Mammary epithelial cell (primary cell): ENCODE data around the gene HDAC4.

Experiments
- EZH2 ChIP-seq: IDR thresholded peaks from 2 replicates; pipeline ENCODE4 v1.6.1; 2012; ENCODE audit warnings: low read length, inconsistent platforms, borderline replicate concordance
- TF ChIP-seq, protein P1 (sequence below), 2 donors: IDR thresholded peaks in 1 of 2; conservative IDR thresholded peaks in 1 of 2; 2 replicates each; pipeline ENCODE4 v1.5.1; 2011 to 2012; ENCODE audit warnings: inconsistent platforms in 2 of 2, low read length in 2 of 2, mild to moderate bottlenecking in 2 of 2, control low read depth in 1 of 2, low read depth in 1 of 2; ENCODE audit not compliant: insufficient read depth in 1 of 2; ENCODE audit errors: extremely low read depth in 1 of 2

- TF ChIP-seq, protein P1, sequence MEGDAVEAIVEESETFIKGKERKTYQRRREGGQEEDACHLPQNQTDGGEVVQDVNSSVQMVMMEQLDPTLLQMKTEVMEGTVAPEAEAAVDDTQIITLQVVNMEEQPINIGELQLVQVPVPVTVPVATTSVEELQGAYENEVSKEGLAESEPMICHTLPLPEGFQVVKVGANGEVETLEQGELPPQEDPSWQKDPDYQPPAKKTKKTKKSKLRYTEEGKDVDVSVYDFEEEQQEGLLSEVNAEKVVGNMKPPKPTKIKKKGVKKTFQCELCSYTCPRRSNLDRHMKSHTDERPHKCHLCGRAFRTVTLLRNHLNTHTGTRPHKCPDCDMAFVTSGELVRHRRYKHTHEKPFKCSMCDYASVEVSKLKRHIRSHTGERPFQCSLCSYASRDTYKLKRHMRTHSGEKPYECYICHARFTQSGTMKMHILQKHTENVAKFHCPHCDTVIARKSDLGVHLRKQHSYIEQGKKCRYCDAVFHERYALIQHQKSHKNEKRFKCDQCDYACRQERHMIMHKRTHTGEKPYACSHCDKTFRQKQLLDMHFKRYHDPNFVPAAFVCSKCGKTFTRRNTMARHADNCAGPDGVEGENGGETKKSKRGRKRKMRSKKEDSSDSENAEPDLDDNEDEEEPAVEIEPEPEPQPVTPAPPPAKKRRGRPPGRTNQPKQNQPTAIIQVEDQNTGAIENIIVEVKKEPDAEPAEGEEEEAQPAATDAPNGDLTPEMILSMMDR (conservative IDR thresholded peaks at IDR 0.05 in 1 of 2, IDR thresholded peaks at IDR 0.05 in 1 of 2; ENCODE audit: extremely low read depth in 1 of 2, insufficient read depth in 1 of 2, low read depth in 1 of 2, low read length in 2 of 2), result no peak
- no peak for TF ChIP-seq EZH2
Measured at GRCh38 chr2:239049421-239050251, 351.2 kb downstream of the HDAC4 start.
